Subcutaneous adipose tissue (tissue), 4 donors: ENCODE results near the gene TMPRSS7. TPM values are rescaled to one million over a fixed set of nuclear protein-coding genes. Genes with fewer than 3 reads are reported as not detected.

Source experiments
- total RNA-seq, 4 donors: library from RNA; depleted of rRNA; stranded (reverse); fragments of >200 nt; gene quantifications; one replicate each; pipeline ENCODE4 v1.1.0, GENCODE V29; 2016
- TF ChIP-seq, protein P1 (sequence below): fragments of 450-650 bp; IDR thresholded peaks from one replicate; pipeline ENCODE4 v1.5.1; 2016; ENCODE audit warnings: low read depth, mild to moderate bottlenecking, control low read depth, antibody characterized with exemption, moderate library complexity

TMPRSS7 gene
- total RNA-seq, 4 donors from 2014 or later, result not detected

DNA sequence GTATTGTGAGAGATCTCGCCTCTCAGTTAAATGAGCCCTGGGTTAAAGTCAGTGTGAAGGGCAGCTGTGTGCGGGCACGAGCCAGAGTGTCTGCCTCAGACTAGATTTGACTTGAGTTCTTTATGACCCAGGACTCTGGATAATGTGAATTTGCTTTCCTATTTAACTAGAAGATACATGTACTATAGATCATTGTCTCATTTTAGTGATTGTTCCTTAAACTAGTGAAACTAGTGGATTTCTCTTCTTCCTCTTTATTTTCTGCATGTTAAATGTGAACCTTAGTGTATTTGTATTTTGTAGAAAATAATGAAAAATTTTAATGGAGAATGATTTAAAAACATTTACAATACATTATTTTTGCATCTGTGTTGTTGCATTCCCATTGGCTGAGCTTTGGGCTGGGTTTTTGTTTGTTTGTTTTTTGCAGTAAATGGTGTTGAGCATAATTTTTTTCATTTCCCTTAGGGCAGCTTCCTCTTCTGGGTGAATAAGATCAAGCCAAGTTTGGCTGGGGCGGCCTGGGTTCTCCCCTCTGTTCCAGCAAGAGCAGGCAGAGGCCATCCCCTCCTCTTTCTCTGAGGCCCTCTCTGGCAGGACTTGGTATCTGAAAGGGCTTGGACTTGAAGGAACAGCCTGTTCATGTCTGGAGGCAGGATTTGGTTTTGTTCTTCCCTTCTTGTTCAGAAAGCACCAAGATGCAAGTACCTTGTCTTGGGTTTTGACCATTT is 83.5 kb downstream of the TMPRSS7 start:
- TF ChIP-seq, protein P1, sequence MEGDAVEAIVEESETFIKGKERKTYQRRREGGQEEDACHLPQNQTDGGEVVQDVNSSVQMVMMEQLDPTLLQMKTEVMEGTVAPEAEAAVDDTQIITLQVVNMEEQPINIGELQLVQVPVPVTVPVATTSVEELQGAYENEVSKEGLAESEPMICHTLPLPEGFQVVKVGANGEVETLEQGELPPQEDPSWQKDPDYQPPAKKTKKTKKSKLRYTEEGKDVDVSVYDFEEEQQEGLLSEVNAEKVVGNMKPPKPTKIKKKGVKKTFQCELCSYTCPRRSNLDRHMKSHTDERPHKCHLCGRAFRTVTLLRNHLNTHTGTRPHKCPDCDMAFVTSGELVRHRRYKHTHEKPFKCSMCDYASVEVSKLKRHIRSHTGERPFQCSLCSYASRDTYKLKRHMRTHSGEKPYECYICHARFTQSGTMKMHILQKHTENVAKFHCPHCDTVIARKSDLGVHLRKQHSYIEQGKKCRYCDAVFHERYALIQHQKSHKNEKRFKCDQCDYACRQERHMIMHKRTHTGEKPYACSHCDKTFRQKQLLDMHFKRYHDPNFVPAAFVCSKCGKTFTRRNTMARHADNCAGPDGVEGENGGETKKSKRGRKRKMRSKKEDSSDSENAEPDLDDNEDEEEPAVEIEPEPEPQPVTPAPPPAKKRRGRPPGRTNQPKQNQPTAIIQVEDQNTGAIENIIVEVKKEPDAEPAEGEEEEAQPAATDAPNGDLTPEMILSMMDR, result no peak

DNA sequence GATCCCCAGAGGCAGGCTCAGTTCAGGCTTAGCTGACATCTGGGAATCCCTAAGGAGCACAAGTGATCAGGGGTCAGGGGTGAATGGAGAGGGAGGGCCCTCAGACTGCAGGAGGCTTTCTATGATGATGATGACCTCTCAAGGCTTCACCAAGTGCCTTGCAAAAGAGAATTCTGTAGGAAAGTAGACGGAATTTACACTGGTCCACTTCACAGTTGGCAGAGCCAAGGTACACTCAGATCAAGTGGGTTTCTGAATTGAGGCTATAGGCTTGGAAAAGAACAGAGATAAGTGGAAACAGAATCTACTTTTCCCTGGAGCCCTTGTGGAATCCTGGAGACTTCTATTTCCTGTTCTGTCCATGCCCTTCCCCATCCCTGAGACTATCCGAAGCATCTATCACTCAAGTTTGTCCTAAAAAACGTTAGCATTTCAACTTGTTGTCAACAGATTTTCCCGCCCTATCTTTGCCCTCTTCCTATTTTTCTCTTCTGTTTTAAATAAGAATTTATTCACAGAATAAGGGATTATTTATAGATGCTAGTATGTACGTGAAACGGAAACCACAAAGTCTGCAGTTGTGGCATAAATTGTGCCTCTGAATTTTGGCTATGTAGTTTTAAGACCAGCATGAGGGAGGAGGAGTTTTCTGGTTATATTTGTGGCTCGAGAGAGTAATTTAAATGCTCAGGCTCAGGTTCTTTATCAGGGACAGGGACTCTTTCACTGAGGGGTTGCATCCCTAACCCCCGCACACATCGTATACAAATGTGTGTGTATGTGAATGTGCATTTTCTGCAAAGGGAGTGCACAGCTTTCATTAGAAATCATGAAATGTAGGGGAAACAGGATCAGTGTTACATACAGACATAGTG is 85.7 kb downstream of the TMPRSS7 start:
- TF ChIP-seq, protein P1, result no peak

DNA sequence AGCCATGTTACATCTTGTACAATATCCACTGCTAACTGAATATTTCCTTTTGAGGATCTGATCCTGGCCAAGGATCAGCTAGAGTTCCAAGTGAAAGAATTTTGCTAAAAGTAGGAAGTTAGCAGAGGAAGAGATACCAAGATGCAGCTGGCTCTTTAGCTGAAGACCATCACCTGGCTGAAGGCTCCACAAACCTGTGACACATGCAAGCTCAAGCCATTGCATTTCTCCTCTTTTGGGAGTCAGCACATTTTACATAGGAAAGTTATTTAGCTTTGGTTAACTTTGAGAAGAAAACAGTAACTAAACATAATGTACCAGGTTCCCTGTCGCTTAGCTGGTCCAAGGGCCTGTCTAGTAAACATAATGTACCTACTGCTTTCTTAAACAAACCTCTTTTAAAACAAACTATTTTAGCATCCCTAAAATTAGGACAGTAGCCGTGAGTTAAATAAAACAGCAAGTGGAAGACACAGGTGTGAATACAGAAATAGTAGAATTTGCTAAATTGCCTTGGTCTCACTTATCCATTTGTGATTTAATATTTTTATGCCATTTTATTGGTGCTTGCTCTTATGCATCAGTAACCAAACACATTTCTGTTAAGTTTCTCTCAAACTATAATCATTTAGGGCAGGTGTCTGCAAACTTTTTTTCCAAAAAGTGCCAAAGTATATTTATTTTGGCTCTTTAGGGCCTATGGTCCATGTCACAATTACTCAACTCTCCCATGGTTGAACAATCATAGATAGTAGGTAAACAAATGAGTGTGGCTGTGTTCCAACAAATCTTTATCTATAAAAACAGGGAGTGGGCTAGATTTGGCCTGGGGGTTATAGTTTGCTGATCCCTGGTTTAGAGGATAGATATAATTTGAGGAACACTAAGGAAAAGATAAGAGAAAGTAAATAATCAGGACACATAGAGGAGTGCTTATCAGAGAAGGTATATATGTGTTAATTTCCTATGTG is 87.3 kb downstream of the TMPRSS7 start:
- TF ChIP-seq, protein P1, result no peak

DNA sequence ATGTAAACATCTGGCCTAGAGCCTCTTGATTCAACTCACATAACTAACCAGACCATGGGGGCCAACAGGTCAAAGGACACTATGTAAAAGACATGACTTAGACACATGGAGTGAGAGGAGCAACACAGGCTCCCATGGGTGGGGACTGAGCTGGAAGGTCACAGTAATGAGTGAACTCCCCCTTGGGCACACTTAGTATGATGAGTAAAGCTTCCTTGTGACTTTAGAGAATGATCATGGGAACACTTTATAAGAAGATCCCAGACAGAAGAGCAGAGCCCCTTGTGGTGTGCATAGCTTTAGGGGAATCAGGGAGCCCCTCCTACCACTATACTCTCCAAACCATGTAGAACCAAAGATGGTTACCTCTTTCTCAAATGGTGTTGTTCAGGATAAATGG is 88.3 kb downstream of the TMPRSS7 start:
- TF ChIP-seq, protein P1, result no peak

DNA sequence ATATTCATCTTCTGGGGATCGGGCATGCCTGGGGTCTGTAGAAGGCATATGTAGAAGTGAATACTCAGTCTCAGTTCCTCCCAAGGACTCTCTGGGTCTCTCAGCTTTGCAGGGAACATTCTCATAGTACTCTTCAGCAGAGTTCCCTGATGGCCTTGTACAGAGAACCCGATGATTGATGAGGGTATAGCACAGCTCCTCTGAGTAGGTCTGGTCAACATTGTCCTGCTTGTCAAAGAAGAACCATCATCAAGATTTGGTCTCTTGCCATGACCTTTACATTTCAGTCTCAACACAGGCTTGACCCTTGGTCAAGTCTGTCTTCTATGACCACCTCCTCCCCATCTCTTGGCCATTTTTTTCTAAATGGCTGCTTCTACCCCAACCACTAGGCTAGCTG is 89.0 kb downstream of the TMPRSS7 start:
- TF ChIP-seq, protein P1, result no peak

DNA sequence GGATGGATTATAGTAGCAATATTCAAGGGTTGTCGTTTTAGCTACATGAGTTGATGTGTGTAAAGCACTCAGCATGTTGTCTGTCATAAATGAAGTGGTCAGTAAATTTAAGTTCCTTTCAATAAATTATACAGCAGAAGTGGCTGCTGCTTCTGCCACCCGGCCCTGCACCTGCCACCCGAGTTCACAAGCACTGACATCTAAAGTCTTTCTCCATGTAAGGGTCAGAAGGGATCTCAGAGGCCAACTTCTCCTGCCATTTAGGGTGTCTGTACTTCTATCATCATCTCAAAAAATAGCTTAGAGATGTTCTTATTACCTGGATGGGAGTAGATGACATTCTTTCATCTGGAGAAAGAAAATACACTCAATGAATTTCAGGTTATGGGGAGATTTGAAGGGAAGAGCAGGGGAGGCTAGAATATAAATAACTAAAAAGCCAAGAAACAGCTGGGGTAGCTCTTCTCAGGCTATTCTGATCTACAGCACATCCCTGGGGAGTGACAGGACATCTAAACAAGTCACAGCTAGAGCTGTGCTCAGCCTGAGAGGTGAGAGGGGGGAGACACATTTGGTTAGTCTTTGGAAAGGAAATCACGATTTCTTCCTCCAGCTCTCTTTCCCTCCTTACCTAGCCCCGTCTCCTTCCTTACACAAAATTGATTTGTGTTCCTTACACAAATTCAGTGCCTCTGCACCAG is 90.5 kb downstream of the TMPRSS7 start:
- TF ChIP-seq, protein P1, result no peak
